Fibroblast of lung (primary cell): ENCODE results near the gene CFL2.

Experiments used
- EZH2 ChIP-seq: IDR thresholded peaks from 2 replicates; pipeline ENCODE4 v1.5.1; 2012; ENCODE audit warnings: low read length, control low read depth, mild to moderate bottlenecking; ENCODE audit errors: missing control alignments
- TF ChIP-seq, protein P1 (sequence below), 2 donors: IDR thresholded peaks in 1 of 2; conservative IDR thresholded peaks in 1 of 2; 1 replicate in 1 of 2; 2 replicates in 1 of 2; pipeline ENCODE4 v1.5.1; 2011 to 2012; ENCODE audit warnings: low read length in 2 of 2, control low read depth in 1 of 2, inconsistent platforms in 1 of 2, low read depth in 1 of 2, mild to moderate bottlenecking in 1 of 2

DNA sequence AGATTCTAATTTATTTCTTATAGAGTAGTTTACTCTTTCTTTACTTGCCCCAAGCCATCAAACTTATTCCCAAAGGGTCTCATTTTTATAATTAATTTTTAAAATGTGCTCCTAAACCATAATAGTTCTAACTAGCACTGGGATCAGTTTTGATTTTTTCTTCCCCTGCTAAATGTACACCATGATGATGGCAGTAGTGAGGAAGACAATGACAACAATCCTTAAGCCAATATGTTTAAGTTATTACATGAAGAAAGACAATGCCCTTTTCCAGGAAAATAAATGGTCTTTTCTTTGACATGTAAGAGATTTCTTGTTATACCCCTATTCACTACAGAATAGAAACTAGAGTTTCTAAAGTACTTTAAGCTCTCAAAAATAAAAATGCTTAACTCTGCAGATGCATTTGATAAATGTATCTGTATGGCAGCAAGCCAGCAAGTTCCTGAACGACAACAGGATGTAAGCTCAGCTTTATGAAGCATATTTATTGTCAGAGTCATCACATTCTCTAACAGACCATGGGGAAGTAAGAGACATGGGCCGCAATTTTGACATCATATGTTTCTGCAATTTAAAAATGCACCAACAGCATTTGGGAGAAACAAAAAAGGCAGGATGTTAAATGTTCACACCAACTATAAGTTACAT lies 48.5 kb downstream of the CFL2 start:
- TF ChIP-seq, protein P1, sequence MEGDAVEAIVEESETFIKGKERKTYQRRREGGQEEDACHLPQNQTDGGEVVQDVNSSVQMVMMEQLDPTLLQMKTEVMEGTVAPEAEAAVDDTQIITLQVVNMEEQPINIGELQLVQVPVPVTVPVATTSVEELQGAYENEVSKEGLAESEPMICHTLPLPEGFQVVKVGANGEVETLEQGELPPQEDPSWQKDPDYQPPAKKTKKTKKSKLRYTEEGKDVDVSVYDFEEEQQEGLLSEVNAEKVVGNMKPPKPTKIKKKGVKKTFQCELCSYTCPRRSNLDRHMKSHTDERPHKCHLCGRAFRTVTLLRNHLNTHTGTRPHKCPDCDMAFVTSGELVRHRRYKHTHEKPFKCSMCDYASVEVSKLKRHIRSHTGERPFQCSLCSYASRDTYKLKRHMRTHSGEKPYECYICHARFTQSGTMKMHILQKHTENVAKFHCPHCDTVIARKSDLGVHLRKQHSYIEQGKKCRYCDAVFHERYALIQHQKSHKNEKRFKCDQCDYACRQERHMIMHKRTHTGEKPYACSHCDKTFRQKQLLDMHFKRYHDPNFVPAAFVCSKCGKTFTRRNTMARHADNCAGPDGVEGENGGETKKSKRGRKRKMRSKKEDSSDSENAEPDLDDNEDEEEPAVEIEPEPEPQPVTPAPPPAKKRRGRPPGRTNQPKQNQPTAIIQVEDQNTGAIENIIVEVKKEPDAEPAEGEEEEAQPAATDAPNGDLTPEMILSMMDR (conservative IDR thresholded peaks at IDR 0.05 in 1 of 2, IDR thresholded peaks at IDR 0.05 in 1 of 2; ENCODE audit: low read depth in 1 of 2, low read length in 2 of 2): no peak
- TF ChIP-seq EZH2: no peak
